Measurements from ENCODE around the gene GPC6.

DNA sequence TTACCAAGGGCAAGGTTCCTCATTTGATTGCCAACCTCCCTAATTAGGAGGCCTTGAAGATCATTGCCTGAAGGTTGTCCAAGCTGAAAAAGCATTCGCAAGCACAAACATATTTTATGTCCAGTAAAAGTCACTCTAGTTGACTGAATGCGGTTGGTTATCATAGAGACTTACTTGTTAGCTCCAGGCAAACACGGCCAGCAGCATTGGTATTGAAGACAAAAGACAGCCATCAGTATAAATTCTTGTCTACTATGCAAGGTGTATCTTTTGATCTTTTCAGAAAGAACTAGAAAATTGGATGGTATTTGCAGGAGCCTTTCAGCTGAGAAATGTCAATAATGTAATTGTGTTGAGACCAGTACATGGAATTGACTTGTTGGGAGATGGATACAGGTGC lies 129.9 kb downstream of the GPC6 start:
- no peak for TF ChIP-seq EP300 (IDR thresholded peaks at IDR 0.05)
- no peak for TF ChIP-seq POLR2A (IDR thresholded peaks at IDR 0.05)
